H4 (cell line): Measurements from ENCODE around the gene MKNK1. TPM values are rescaled to one million over a fixed set of nuclear protein-coding genes. Genes with fewer than 3 reads are reported as not detected.

Source experiments
- DNase-seq: peaks from one replicate; pipeline ENCODE4 v3.0.0-alpha.2; 2015; ENCODE audit warnings: low spot score
- total RNA-seq: library from RNA; depleted of rRNA; stranded (reverse); fragments of >200 nt; shearing (Covaris generic); gene quantifications from 2 replicates; pipeline ENCODE4 v1.2.3, GENCODE V29; 2014

The MKNK1 gene
- total RNA-seq, 1 experiment from 2014 or later = 23.2 TPM

DNA sequence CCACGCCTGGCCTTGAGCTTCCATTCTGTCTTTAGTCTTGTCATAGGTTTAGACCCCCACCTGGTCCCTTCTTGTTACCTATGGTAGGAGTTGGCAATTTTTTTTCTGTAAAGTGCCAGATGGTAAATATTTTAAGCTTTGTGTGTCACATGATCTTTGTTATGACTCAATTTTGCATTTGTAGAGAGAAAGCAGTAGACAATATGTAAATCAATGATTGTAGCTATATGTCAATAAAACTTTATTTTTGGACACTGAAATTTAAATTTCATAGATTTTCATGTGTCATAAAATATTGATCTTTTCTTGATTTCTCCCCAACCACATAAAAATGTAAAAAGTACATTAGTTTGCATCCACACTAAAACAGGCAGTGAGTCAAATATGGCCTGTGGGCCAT lies 8.0 kb downstream of the MKNK1 start:
- DNase-seq = no peak

DNA sequence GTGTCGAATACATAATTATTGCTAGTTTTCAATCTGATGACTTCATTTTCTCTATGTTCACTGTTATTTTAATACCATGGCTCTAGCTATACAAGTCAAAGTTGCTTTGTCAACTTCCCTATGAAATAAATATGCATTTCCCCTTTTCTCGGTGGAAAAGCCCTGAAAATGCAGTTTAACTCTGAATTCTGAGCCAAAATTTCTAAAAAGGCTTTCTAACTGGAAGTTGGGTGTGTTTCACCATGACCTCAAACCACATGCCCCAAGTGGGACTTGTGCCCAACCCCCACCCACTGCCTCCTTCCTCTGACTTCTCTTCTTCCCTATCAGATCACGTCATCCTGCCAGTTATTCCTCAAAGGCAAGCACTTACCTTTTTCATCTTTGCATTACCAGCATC lies 8.9 kb downstream of the MKNK1 start:
- no peak for DNase-seq

DNA sequence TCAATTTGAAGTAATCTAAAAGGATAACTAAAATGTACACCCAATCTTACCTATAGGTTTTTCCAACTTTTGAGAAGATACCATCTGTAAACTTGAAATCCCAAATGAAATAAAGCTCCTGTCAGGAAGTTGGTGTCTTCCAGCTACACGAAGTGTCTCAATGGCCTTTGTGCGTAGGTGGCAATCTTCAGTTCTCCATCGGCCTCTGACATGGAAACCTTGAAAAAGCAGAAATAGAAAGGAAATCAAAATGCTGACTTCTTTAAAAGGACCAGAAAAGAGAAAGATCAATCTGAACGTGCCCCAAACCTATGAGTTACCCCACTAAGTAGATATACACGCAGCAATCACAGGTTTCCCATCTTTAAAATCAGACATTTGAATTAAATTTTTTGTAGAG lies 10.0 kb downstream of the MKNK1 start:
- DNase-seq = no peak

- no peak for DNase-seq
Measured at GRCh38 chr1:46592823-46593222, 11.2 kb downstream of the MKNK1 start.

DNA sequence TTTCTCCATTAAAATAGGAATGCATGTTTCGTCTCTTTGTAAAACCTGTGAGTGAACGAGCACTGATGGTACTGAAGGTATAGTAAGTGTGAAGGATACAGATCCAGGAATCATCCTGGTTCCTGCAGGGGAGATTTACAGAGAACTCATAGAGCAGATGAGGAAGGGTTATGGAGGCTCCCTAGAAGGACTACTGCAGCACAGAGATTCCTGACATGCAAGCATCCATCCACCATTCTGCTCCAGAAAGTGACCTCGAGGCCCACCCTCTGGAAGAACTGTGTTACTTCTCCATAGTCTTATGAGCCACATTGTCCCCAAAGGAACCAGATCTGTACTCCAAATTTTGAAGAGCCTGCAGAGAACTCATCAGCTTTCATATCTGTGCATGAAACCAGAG lies 14.5 kb downstream of the MKNK1 start:
- DNase-seq = no peak

GRCh38 chr1:46587069-46587468 lies 17.0 kb downstream of the MKNK1 start:
- no peak for DNase-seq

- DNase-seq = no peak
Measured at GRCh38 chr1:46585312-46585938, 18.6 kb downstream of the MKNK1 start.

DNA sequence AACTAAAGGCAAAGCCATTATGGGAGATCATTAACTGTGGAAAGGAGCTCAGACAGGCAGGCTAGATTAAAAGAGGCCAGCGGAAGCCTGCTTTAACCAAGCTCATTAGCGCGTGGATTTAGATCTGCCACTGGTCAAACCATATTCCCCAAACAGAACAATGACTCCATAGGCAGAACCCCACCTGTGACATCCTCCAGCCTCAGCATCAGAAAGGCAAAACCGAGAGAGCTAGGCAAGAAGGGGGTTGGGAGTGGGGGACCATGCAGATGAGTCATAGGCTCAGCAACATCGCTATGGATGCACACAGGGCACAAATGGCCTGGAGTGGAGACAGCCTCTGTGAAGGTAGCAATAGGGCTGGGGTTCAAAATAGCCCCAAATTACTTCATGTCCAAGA lies 20.6 kb downstream of the MKNK1 start:
- DNase-seq = no peak

DNA sequence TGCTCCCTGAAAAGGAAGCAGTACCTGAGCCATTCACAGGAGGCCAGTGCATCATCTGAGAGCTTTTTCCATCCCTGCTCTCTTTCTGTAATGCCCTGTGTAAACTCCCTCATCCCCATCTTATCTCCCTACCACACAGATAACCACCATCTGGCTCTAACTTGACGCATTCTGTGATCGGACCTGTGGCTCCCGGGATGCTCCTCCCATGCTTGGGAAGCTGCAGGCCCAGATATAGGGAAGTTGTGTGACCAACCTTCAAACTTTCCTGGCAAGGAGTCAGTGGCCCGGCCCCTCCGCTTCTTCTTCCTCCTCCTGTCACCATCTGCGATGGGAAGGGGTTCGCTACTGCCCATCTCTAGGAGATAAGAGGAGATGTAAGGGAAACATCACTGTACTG lies 21.1 kb downstream of the MKNK1 start:
- no peak for DNase-seq

GRCh38 chr1:46581681-46582455 lies 22.2 kb downstream of the MKNK1 start:
- no peak for DNase-seq

GRCh38 chr1:46580140-46580903 lies 23.7 kb downstream of the MKNK1 start:
- DNase-seq = no peak

- DNase-seq = no peak
Measured at GRCh38 chr1:46577671-46578070, 26.4 kb downstream of the MKNK1 start.

- DNase-seq = no peak
Measured at GRCh38 chr1:46576596-46576995, 27.5 kb downstream of the MKNK1 start.

DNA sequence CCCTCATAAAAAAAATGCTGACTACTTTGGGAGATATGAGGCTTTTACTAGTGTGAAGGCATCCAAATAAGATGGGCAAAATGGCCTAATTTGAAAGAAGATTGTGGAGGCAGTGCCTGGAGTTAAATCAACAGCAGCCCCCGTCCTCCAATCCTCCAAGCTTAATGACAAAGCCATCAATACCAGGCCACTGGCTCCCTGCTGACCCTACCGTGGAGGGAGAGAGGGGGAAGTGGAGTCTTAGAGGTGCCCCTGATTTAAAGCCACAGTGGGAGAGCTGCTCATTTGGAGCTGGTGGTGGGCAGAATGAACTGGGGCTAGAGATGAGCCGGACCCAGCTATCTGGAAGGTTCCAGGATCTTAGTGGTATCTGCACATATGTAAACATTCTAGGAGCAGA lies 28.3 kb downstream of the MKNK1 start:
- no peak for DNase-seq

DNA sequence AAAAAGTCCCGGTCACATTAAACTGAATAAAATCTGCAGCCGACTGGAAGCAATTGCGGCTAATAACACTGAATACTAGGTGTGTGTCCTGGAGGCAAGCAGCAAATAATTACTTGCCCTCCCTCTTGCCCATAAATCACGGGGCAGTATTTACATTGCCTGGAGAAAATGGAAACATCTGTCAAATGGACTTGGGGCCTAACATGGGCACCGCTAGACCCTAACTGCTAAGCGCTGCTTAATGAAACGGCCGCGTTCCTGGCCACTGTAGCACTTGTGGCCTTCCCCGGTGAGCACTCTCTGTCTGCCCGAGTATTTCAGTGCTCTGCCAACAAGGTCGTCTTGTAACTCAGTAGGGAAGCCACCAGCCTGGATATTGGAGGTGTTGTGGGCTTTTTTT lies 28.8 kb downstream of the MKNK1 start:
- DNase-seq = no peak

DNA sequence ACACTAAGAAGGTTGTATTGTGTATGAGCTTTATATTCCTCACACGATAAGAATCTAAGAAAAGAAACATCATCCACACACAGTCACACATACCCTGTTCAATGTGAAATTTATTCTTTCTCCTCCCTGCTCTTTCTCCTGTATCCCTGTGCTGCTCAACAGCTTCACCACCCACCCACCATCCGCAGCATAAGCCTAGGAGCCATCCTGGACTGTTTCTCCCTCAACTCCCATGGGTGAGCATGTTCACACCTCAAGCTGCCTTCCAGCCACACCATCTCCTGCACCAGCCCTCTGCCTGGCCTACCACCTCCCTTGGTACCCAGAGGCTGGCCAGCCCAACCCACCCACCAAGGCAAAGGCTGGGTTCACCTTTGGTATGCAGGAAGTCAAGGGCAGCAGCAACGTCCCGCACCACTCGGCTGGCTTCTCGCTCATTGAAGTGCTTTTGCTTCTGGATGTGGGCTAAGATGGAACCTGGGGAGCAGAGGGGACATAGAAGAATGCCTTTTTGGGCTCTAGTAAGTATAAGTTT lies 32.3 kb downstream of the MKNK1 start:
- DNase-seq = no peak

GRCh38 chr1:46569884-46570725 lies 34.0 kb downstream of the MKNK1 start:
- no peak for DNase-seq

GRCh38 chr1:46569116-46569515 lies 35.0 kb downstream of the MKNK1 start:
- no peak for DNase-seq

- no peak for DNase-seq
Measured at GRCh38 chr1:46568461-46568891, 35.6 kb downstream of the MKNK1 start.

DNA sequence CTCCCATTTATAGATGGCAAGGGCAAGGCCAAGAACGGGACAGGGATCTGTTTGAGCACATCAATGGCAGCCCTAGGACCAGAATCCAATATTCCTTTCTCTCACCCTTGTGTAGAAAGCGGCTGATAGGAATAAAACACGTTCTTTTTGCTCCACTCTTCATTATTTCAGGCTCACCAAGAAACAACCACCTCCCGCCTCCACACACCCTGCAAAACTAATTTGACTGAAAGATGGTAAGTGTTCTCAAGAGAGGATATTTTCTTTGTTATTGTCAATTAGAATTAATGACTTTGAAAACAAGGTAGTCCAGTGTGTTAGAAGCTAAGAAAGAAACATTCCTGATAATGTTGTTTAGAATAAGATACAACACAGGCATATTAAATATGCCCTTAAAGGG lies 40.7 kb downstream of the MKNK1 start:
- DNase-seq = no peak

DNA sequence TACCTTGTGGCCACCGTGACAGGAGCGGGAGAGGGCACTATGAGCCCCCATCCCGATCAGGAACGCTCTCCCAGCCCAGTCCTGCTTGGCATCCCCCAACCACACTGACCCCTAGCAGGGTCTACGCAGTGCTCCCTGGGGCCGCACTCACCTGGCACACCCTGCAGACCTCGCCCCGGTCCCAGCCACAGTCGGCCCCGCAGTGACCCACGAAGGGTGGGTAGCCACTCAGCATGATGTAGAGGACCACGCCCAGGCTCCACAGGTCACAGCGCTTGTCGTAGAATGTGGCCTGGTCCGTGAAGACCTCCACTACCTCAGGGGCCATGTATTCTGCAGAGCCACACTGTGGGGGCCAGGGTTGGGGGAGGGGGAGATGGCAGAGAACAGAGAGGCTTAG lies 41.6 kb downstream of the MKNK1 start:
- DNase-seq = no peak

DNA sequence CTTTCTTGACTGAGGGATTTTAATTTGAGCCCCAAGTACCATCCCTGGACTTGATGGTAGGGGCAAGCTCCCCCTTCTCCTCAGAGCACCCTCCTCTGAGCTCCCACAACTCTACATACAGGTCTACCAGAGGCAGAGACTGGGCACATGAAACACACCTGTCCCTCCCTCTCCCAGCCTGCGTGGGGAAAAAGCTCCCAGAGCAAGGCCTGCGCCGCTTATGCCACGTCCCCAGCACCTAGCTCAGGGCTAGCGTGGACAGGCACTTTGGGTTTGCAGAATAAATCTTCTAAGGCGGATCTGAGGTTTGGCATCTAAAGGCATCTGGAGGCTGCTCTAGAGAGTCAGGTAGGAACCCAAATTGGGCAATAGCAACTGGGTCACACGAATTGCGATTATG lies 45.1 kb downstream of the MKNK1 start:
- DNase-seq = no peak
